NCI-H748 (cell line): ENCODE data around the gene MUS81.

Experiments
- DNase-seq: peaks from one replicate; lab custom pipeline; 2025; ENCODE audit not compliant: unreplicated experiment; lab: John Stamatoyannopoulos, UW

Gene MUS81

GRCh38 chr11:65859812-65860277 is 388 bp upstream of the MUS81 start:
- no peak for DNase-seq

- DNase-seq, result peak; percentile 56
Observed at GRCh38 chr11:65861165-65861505, 902 bp downstream of the MUS81 start.

- DNase-seq, result no peak
Observed at GRCh38 chr11:65861533-65862183, 1.4 kb downstream of the MUS81 start.

GRCh38 chr11:65862191-65862735 is 2.0 kb downstream of the MUS81 start:
- no peak for DNase-seq

GRCh38 chr11:65862941-65863888 is 3.0 kb downstream of the MUS81 start:
- DNase-seq, result no peak

- no peak for DNase-seq
Observed at GRCh38 chr11:65863889-65864705, 3.9 kb downstream of the MUS81 start.

- no peak for DNase-seq
Observed at GRCh38 chr11:65864706-65865471, 4.7 kb downstream of the MUS81 start.

- no peak for DNase-seq
Observed at GRCh38 chr11:65865550-65866172, 5.4 kb downstream of the MUS81 start.

GRCh38 chr11:65866509-65867283 is 6.5 kb downstream of the MUS81 start:
- DNase-seq, result no peak

GRCh38 chr11:65867284-65868071 is 7.2 kb downstream of the MUS81 start:
- no peak for DNase-seq

- DNase-seq, result peak; percentile 52
Observed at GRCh38 chr11:65868076-65868667, 7.9 kb downstream of the MUS81 start.

GRCh38 chr11:65868907-65869306 is 8.7 kb downstream of the MUS81 start:
- no peak for DNase-seq

GRCh38 chr11:65869643-65870306 is 9.5 kb downstream of the MUS81 start:
- DNase-seq, result no peak

GRCh38 chr11:65870307-65870658 is 10.1 kb downstream of the MUS81 start:
- DNase-seq, result no peak

- no peak for DNase-seq
Observed at GRCh38 chr11:65870706-65871681, 10.8 kb downstream of the MUS81 start.

GRCh38 chr11:65871811-65872548 is 11.7 kb downstream of the MUS81 start:
- no peak for DNase-seq
